GM19328 (cell line): ENCODE results near the gene KRT8.
"Not testable (repeated sequence)": the region's sequence is repeated elsewhere in the genome, so short reads cannot be mapped to it uniquely, and the experiment has no call there.

ENCODE experiments used
- ATAC-seq: cut with Tn5 transposase; IDR thresholded peaks from one replicate; pipeline ENCODE4 v1.9.1; 2021; ENCODE audit warnings: mild to moderate bottlenecking, moderate library complexity; ENCODE audit not compliant: unreplicated experiment

KRT8 gene

DNA sequence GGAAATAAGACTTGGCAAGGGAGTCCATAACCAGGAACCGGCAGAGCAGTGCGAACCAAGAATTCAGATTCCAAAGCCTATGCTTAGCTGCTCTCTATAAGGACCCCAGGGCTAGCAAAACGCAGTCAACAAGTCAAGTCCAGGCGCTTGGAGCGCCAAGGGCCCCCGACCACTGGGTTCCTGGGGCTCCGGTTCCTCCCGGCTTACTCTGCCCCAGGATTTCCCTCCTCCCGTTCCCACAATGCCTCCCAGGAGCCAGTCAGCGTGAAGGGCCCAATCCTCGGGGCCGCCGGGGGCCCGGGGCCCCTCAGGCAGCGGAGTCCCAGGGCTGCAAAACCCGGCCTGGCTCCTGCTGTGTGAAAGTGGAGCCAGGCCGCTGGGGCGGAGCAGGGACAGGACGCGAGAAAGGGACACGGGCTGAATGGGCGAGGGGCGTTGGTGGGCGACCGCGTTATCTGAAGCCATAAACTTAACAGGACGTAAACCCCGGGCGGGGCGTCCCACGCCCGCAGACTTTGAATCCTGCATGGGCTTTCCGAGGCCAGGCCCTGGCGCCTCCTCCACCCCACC is 1.5 kb downstream of the KRT8 start:
- no peak for ATAC-seq

DNA sequence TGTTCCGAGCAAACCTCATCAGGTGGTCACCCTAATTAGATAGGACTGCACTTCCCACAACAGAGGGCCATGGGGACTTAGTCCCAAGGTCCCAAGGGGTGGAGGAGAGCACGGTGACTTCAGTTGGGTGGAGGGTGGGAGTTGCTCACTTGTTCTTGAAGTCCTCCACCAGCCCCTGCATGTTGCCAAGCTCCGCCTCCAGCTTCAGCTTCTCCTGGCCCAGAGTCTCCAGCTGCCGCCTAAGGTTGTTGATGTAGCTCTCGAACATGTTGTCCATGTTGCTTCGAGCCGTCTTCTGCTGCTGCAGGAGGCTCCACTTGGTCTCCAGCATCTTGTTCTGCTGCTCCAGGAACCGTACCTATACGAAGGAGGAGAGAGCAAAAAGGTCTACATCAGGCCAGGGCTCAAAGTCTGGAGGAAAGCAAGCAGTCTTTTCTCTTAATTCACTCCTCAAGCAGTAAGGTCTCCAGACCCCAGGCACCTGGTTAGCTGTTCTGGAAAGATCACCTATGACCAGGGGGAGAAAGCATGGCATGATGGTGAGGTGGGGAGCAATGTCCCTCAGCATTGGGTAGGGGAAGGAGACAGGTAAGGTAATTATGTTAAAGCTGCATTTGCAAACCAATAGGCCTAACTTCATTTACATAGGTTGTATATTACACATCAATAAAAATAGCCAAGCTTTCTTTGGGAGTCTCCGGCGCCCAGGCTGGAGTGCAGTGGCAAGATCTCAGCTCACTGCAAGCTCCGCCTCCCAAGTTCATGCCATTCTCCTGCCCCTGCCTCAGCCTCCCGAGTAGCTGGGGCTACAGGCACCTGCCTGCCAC is 2.9 kb downstream of the KRT8 start:
- no peak for ATAC-seq

DNA sequence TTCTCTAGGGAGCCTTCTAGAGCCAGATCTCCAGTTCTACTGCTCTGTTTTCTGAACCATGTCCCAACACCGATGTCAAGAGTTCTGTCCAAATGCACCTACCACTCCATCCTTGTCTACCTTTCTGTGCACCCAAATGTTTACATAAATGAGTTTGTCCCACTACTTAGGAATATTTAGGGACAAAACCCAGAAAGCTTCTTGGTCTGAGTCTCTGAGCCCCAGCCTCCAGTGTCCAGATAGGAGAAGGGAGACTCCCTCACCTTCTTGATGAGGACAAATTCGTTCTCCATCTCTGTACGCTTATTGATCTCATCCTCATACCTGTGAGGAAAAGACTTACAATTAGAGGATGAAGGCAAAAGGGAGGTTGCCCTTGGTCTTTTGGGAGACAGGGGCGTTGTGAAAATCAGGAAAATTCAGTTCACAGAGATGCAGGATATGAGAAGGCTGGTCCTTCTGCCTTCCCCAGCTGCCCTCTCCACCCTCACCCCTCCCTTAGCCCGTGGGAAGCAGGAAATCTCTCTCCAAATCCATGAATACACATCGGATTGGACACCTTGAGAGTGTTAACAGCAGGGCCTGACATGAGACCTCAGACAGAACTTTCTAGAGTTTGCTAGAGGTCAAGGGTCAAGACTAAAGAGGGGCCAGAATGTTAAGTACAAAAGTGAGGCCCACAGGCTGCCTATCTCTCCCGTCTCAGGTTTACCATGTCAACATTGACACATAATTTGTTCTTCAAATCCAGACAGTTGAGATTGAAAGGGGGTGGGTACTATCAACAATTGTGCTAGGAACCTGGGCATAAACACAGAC is 3.8 kb downstream of the KRT8 start:
- ATAC-seq, result no peak

DNA sequence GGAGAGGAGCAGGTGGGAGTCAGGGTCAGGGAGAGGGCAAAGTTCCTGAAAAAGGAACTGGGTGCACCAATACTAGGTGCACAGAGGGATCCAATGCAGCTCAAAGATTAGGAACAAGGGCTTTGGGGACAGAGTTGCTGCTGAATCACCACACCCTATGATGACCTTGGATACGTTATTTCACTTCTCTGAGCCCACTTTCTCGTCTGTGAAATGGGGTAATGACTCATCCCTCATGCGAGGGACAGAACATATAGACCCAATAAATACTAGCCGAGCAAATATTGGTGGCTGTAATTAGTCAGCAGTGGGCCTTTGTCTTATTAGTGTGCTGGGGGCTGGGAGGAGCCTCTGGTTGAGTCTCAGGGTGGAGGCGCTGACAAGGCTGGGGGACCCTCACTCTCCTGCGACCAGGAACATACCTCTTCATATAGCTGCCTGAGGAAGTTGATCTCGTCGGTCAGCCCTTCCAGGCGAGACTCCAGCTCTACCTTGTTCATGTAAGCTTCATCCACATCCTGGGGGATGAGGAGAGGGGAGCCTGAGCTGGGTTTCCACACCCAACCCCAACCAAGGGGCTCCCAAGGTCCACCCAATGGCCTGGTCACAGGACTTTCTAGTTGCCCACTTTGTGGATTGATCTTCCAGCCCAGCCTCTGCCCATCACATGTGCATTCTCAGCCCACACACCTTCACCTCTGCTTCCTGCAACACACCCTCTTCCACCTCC is 4.5 kb downstream of the KRT8 start:
- ATAC-seq, result no peak

DNA sequence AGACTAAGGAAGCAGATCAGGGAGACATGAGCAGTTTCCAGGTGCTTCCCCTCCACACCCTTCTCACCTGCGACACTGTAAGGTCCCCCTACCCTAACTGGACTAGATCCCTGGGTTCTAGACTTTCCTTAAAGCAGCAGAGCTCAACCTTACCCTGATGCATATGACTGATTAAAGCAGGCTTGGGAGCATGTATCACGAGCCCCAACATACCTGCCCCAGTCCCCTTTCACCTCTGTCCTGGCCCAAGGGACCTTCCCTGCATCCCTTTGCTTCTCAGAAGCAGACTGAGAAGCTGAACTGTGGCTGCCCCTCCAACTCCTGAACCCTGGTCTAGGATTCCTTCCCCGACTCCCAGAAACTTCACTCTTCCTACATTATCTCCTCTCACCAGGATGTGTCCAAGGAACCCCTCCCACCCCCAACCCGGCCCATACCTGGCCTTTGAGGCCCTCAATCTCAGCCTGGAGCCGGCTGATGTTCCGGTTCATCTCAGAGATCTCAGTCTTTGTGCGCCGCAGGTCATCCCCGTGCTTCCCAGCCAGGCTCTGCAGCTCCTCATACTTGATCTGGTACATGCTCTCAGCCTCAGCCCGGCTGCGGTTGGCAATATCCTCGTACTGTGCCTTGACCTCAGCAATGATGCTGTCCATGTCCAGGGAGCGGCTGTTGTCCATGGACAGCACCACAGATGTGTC is 5.4 kb downstream of the KRT8 start:
- no peak for ATAC-seq

DNA sequence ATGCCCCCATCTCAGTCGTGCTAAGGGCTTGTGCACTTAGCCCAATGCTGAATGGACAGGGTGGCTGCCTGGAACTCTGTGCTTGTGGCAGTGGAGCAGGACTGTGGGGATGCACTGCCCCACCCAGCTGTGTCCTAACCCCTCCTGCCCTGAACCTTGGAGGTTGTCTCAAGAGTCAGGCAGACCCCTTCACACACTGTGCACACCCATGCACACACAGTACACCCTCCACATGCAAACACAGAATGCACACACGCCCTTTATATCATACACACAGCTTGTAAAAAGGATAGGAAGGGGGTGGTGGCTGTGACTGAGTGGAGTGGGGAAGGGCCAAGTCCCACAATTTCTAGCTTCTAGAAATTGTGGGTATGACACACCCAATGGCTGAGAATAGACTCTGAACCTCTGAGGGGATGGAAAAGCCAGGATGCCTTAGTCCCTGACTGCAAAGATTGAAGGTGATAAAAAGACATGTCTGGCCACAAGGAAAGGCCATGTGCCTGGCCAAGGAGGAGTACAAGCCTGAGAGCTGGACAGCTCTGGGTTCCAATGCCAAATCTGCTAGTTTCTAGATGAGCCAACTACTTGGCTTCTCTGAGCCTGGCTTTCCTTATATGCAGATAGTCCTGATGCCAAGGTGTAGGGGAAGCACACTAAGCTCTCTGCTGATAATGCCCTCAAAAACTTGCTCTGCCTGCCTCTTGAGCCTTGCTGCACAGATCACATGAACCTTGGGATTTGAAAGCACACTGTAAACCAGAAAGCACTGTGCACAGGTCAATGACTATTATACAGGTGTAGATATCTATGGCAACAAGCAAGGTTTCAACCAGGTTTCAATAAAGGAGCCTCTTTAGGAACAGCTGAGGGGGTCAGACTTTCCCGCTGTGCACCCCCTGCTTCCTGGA is 8.4 kb downstream of the KRT8 start:
- ATAC-seq, result no peak

DNA sequence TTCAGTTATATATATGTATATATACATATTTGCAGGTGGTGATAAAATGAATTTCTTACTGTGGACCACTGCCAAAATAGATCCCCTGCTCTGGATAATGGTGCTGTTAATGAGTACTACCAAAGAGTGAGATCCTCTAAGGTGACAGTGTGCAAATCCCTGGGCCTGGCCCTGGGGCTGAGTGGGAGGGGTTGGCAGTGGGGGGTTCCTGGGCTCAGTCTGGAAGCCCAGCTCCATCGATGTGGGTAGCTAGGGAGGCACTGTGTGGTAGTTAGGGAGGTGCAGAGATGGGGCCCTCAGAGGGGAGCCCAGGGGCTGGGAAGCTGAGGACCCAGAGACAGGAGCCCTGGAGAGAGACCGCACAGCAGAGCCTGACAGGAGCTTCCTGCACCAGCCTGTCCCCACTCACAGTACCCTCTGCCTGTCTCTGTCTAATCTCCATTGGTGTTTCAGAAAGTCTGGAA is 9.1 kb downstream of the KRT8 start:
- ATAC-seq, result no peak

DNA sequence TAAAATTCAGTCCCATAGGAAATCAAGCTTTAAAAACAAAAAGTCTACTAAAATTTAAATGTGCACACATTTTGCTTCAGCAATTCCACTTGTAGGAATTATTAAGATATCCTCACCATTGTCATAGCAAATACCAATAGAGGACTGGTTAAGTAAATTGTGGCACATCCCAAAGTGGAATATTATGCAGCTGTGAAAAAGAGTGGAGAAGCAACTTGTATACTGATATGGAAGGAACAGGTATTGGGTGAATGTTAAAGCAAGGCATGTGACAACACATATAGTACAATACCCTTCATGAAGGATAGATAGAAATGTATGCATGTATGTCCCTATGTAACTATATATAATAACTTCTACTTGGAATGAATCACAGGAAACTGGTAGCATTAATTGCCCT is 11.9 kb downstream of the KRT8 start:
- ATAC-seq, result no peak

DNA sequence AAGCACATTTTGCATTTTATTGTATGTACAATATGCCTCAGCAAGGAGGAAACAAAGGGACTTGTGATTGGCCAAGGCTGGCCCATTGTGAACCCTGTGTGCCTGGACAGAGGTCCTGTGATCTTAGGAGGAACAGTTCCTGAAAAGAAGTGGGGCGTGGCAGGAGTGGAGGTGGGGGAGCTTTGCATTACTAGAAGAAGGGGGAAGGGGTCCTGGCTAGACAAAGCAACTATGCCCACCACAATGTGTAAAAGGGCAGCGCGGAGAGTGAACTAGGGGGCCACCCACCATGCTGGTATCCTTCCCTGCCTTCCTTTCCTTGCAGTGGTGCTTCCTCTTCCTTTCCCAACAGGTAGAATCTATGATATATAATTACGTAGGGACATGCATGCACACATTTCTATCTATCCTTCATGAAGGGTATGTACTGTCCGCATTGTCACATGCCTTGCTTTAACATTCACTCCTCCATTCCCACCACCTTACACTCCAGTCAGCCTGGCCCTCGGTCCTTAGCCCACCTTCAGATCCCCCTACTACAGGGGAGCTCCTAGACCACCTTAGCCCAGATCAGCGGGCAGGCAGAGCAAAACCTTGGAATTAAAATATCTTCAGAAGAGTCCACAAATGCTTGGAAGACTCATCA is 12.5 kb downstream of the KRT8 start:
- ATAC-seq, result no peak

DNA sequence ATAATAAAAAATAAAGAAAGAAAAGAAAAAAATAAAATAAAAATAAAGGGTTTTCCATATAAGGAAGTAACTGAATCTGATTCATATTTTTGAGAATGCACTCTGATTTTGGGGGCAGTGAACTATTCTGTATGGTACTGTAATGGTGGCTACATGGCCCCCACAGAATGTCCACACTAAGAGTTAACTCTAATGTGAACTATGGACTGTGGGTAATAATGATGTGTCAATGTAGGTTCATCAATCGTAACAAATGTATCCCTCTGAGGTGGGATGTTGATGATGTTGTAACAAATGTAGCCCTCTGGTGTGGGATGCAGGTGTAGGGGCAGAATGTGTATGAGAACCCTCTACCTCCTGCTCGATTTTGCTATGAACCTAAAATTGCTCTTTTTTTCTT is 13.8 kb downstream of the KRT8 start:
- no peak for ATAC-seq

DNA sequence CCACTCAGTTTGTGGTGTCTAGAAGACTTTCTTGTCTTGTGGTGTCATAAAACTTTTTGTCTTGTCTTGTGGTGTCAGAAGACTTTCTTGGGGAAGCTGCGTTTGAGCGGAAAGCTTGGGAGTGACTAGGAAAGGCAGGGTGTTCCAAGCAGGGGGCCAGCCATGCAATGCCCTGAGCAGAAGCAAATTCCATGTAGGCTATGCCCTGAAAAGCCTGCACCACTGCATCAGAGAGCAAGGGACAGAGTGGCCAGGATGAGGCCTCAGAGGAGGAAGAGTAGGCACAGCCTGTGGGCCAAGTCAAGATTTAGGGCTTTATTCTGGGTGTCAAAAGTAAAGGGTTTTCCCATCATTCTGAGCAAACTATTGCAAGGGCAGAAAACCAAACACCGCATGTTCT is 14.5 kb downstream of the KRT8 start:
- no peak for ATAC-seq

DNA sequence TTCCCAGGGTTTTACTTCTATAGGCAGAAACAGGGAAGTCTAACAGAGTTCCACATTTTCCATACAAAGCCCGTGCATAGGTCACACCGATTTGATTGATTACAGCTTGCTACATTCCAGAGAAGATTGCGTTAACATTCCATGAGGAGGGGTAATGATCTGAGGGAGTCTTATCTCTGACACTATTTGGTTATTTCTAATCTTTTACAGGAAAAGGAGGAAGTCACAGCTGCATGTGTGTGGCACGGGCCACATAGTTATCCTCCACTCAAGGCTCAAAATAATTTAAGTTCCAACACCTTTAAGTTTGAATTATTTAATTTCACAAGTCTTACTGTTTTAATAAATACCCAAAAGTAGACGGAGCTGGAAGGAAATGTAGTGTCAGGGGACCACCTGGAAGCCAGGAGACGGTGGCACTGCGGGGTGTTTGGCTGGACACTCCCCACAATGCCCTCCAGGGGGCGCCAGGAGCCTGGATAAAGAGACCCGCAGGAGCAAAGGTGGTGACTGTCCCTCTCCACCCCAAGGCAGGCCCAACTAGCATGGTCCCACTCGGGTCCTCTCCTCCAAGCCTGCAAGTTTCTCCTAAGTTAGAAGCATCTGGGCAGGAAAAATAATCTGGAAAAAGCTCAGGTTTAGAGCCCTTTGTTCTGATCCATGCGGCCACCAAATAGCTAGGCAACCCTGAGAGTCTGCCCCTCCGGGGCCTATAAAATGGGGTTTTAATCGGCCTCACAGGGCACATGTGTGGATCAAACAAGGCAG is 20.2 kb downstream of the KRT8 start:
- ATAC-seq, result no peak

DNA sequence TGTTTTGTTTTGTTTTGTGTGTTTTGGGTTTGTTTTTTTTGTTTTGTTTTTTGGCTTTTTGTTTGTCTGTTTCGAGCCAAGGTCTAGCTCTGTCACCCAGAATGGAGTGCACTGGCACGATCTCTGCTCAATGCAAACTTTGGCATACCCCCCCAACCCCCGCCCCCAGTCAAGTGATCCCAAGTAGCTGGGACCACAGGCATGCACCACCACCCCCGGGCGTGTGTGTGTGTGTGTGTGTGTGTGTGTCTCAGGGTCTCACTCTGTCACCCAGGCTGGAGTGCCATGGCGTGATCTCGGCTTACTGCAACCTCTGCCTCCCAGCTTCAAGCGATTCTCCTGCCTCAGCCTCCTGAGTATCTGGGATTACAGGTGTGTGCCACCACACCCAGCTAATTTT is 24.4 kb downstream of the KRT8 start:
- ATAC-seq, result not testable (repeated sequence)

DNA sequence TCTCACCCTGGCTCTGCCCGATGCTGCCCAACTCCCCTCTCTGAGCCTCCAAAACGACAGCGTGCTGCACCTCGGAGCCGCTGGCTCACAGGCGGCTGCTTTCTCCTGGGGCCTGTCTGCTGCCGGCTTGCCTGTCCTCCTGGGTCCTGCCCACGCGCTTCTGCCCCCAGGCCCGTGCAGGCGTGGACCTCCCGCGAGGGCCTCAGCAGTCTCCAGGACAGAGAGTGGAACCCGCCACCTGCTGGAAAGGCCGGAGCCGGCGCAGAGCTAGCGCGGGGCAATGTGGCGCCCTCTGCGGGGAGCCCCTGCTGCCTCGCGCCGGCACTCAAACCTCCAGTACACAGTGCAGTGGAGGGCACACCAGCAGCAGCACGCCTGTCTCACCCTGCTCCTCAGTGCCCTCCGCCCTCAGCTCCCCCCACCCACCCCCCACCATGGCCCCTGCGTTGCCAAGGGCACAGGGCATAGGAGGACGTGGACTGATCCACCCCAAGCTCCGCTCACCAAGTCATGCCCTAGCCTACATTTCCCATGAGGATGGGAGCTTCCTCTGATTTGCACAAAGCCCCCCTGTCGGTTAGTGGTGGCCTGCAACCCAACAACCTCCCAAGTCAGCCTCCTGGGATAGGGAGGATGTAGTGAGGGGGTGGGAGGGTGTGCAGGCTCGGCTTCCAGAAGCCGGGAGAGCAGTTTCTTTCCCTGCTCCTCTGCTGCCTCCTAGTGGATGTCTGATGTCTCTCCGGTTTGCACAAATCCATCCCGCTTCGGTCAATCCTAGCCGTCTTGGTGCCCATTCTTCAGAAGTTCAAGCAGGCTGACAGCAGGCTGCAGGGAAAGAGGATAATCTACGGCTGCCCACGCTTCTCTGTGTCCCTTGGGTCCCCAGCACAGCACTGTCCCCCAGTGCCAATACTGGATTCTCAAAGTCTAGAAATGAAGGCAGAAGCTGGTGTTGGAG is 25.2 kb downstream of the KRT8 start:
- ATAC-seq, result no peak

DNA sequence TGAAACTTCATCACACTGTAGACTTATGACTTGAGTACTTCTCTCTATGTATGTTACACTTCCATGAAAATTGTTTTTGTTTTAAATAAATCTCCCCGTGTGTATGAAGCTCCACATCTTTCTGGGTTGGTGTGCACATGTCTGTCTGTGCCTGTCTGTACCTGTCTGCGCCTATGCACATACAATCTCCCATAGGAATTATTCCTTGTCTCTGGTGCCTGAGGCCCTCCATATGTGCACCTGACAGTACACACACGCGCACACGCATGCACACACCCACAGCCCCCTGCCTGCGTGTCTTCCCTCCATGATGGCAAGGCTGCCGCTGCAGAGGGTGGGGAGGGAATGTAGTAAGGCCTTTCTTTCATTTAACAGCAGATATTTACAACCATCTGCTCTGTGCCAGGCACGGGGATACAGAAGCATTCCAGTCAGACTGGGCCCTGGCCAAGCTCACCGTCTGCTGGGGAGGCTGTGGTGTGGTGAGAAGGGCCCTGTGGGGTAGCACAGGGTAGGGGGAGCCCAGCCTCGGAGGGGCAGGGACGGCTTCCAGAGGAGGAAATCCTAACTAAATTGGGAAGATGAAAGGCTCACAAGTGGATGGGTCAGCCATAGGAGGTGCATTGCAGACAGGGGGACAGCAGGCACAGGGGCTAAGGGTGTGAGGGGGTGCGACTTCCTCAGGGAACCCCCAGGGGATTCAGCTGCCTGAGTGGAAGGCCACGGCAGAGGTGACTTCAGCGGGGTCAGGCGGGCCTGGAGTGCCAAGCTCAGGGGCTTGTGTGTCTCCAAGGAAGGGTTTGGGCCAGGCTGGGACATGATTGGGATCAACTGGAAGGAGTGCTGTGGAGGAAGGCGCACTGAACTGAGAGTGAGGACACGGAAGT is 26.1 kb downstream of the KRT8 start:
- ATAC-seq, result no peak

DNA sequence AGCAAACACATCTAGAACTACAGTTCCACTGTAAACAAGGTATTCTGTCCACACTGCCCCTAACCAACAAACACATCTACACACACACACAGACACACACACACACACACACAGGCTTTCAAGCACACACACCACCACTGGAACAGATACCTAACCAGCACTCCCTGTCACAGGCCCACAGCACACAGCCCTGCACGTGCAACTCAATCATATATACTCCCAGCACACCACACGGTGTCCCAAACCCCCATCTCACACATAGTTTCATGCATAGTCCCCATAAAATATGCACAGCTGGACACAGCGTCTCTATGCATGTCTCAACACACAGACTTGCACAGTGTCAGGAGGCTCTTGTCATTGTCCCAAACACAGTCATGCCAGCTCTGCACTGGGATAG is 27.6 kb downstream of the KRT8 start:
- ATAC-seq, result no peak
